Tibial artery (tissue), 4 donors: ENCODE measurements around the gene ROBO1.

Source experiments
- DNase-seq, 2 donors: peaks; one replicate each; pipeline ENCODE4 v3.0.0-alpha.2; 2019
- H3K27ac ChIP-seq, 2 donors: fragments of 200-600 bp; sonication (generic) in 1 of 2; 1 replicate in 1 of 2; 2 replicates in 1 of 2; pipeline ENCODE4 v1.5.1; 2018 to 2019; ENCODE audit warnings: mild to moderate bottlenecking in 1 of 2
- H3K27me3 ChIP-seq, 2 donors: fragments of 200-600 bp; sonication (generic) in 1 of 2; one replicate each; pipeline versions ENCODE4 v1.5.1 to v1.6.0; 2016 to 2019
- H3K36me3 ChIP-seq, 3 donors: fragments of 200-600 bp; sonication (generic) in 2 of 3; one replicate each; pipeline ENCODE4 v1.5.1; 2016 to 2019; ENCODE audit warnings: mild to moderate bottlenecking in 2 of 3
- H3K4me1 ChIP-seq, 4 donors: fragments of 200-600 bp; sonication (generic) in 2 of 4; 1 replicate in 3 of 4; 2 replicates in 1 of 4; pipeline ENCODE4 v1.5.1; 2016 to 2019
- H3K4me3 ChIP-seq, 2 donors: fragments of 200-600 bp; sonication (generic) in 1 of 2; 1 replicate in 1 of 2; 2 replicates in 1 of 2; pipeline ENCODE4 v1.5.1; 2018 to 2019; ENCODE audit warnings: mild to moderate bottlenecking in 2 of 2
- H3K9me3 ChIP-seq, 3 donors: fragments of 200-600 bp; sonication (generic) in 1 of 3; one replicate each; pipeline ENCODE4 v1.5.1; 2016 to 2019
- CTCF ChIP-seq, 2 experiments: fragments of 200-600 bp in 1 of 2; fragments of 450-650 bp in 1 of 2; IDR thresholded peaks; one replicate each; pipeline ENCODE4 v1.5.1; 2017 to 2019; ENCODE audit warnings: antibody characterized with exemption in 2 of 2, mild to moderate bottlenecking in 1 of 2, moderate library complexity in 1 of 2
- intact Hi-C: fragments of 100-400 bp; cut with DNase I; formaldehyde crosslinking; loops from one replicate; pipeline ENCODE4 v1.15.0; 2023; ENCODE audit warnings: low total_unique reads

Gene ROBO1

GRCh38 chr3:78781351-78781750 lies 986.4 kb downstream of the ROBO1 start:
- Histone ChIP-seq H3K9me3 (no peaks in the 10 kb centered on the region), H3K4me1 (no peaks in the 10 kb centered on the region), H3K27ac (no peak overlapping the region), H3K36me3 (no peaks in the 10 kb centered on the region), H3K4me3 (no peak overlapping the region), H3K27me3 (no peaks in the 10 kb centered on the region)
- TF ChIP-seq CTCF (IDR thresholded peaks at IDR 0.05): no peak
- DNase-seq: no peak
- intact Hi-C loops: no loop called here

- DNase-seq: no peak
- no peak overlapping the region for H3K4me3 ChIP-seq
- H3K4me1 ChIP-seq: peaks cover 0 to 7% (median 0%) of the 10 kb centered on the region in 4 donors
- H3K9me3 ChIP-seq: no peaks in the 10 kb centered on the region
- intact Hi-C loops: no loop called here
- no peaks in the 10 kb centered on the region for H3K36me3 ChIP-seq
- H3K27me3 ChIP-seq: no peaks in the 10 kb centered on the region
- no peak for TF ChIP-seq CTCF (IDR thresholded peaks at IDR 0.05)
- no peak overlapping the region for H3K27ac ChIP-seq
Observed at GRCh38 chr3:78765671-78766485, 1001.9 kb downstream of the ROBO1 start.

- Histone ChIP-seq H3K4me3 (no peak overlapping the region), H3K36me3 (no peaks in the 10 kb centered on the region), H3K4me1 (peaks cover 0 to 7% (median 0%) of the 10 kb centered on the region in 4 donors), H3K27me3 (no peaks in the 10 kb centered on the region), H3K27ac (no peak overlapping the region), H3K9me3 (no peaks in the 10 kb centered on the region)
- no peak for TF ChIP-seq CTCF (IDR thresholded peaks at IDR 0.05)
- intact Hi-C loops: no loop called here
- DNase-seq: no peak
Observed at GRCh38 chr3:78764634-78765033, 1003.2 kb downstream of the ROBO1 start.

- Histone ChIP-seq H3K36me3 (no peaks in the 10 kb centered on the region), H3K9me3 (no peaks in the 10 kb centered on the region), H3K27me3 (no peaks in the 10 kb centered on the region), H3K4me1 (peaks cover 0 to 7% (median 2%) of the 10 kb centered on the region in 4 donors), H3K27ac (no peak overlapping the region), H3K4me3 (no peak overlapping the region)
- TF ChIP-seq CTCF (IDR thresholded peaks at IDR 0.05): no peak
- intact Hi-C loops: no loop called here
- no peak for DNase-seq
Observed at GRCh38 chr3:78762121-78762520, 1005.7 kb downstream of the ROBO1 start.

- DNase-seq: no peak
- peaks cover 0 to 3% (median 2%) of the 10 kb centered on the region in 4 donors for H3K4me1 ChIP-seq
- no peak overlapping the region for H3K4me3 ChIP-seq
- H3K27me3 ChIP-seq: no peaks in the 10 kb centered on the region
- TF ChIP-seq CTCF (IDR thresholded peaks at IDR 0.05): no peak
- no peaks in the 10 kb centered on the region for H3K9me3 ChIP-seq
- no peaks in the 10 kb centered on the region for H3K36me3 ChIP-seq
- H3K27ac ChIP-seq: no peak overlapping the region
- intact Hi-C loops: no loop called here
Observed at GRCh38 chr3:78761126-78761525, 1006.7 kb downstream of the ROBO1 start.
